ENCODE measurements around the gene CMPK2. TPM values are rescaled to one million over a fixed set of nuclear protein-coding genes. Genes with fewer than 3 reads are reported as not detected.

CMPK2 gene
- total RNA-seq, 1 experiment from 2014 or later, result 0.52 TPM

- intact Hi-C loops (cut with micrococcal nuclease; ENCODE audit: unreplicated experiment), result no loop called here
- H3K4me1 ChIP-seq, result no peaks in the 10 kb centered on the region
Measured at GRCh38 chr2:6827566-6828298, 38.0 kb downstream of the CMPK2 start.

DNA sequence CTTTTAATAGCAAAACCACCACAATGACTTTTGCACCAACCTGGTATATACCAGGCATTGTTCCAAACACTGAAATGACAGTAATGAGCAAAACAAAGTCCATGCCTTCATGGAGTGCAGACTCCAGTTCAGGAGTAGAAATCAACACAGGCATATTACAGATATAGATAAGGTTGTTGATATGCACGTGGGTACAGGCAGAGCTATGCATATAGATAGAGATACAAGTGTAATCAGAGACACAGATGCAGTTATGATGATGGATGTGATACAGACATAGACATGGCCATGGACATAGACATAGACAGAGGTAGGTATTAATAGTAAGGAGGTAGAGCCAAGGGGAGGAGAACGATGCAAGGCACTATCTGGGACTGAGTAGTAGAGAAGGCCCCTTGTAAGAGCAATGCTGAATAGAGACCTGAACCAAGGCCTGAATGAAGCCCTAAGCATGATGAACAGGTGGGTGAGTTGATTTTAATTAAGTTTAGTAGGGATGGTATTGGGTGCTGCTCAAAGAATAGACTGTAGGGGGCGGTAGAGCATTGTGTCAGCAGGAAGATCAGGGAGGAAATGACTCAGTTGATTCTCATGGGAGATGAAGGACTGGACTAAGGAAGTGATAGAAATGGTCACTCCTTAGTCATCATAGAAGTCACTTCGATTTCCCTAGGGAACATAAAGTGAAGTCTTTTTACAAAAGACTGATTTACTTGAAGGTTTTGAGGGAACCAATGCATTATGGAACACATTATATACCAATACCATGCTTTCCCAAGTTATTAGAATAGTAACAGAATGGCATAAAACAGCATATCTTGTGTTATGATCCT, 39.4 kb downstream of the CMPK2 start:
- Histone ChIP-seq H3K4me1 (no peaks in the 10 kb centered on the region), H3K36me3 (ENCODE audit: control insufficient read depth, insufficient read depth, low read length) (no peaks in the 10 kb centered on the region), H3K9me3 (no peaks in the 10 kb centered on the region; the same call in 1 of the 2 replicates), H3K4me3 (ENCODE audit: low read depth, low read length) (no peak overlapping the region), H3K27me3 (replicated peaks; ENCODE audit: control insufficient read depth, insufficient read depth, low read length) (no peaks in the 10 kb centered on the region)
- ChIA-PET POLR2A (no interaction called here), CTCF (no interaction called here)
- Mint-ChIP-seq H3K4me3 (ENCODE audit: unreplicated experiment) (no peak overlapping the region), H3K4me1 (ENCODE audit: low read depth, unreplicated experiment) (no peaks in the 10 kb centered on the region), H3K36me3 (ENCODE audit: insufficient read depth, unreplicated experiment) (no peaks in the 10 kb centered on the region), H3K27ac (ENCODE audit: unreplicated experiment) (no peak overlapping the region), H3K9me3 (ENCODE audit: unreplicated experiment) (peaks cover 29% of the 10 kb centered on the region), H3K27me3 (ENCODE audit: insufficient read depth, unreplicated experiment) (no peaks in the 10 kb centered on the region)
- peak; percentile 19 to 30 for TF ChIP-seq CTCF (IDR thresholded peaks at IDR 0.05; ENCODE audit: insufficient read depth in 1 of 2, low read depth in 1 of 2, low read length in 1 of 2, severe bottlenecking in 1 of 2, unreplicated experiment in 1 of 2)
- intact Hi-C loops (cut with micrococcal nuclease; ENCODE audit: unreplicated experiment), result loop anchor here (1.0 kb wide), 2 partner anchors 40 to 218 kb away; no protein-coding TSS in a partner anchor
- peak in 1 of 2 experiments; percentile 11 for DNase-seq
- no TSS peak for BruUV-seq (replicated peaks)

More at GRCh38 chr2:6827566-6828298, 38.0 kb downstream of the CMPK2 start:
- Mint-ChIP-seq H3K4me3 (ENCODE audit: unreplicated experiment) (no peak overlapping the region), H3K36me3 (ENCODE audit: insufficient read depth, unreplicated experiment) (no peaks in the 10 kb centered on the region), H3K27me3 (ENCODE audit: insufficient read depth, unreplicated experiment) (no peaks in the 10 kb centered on the region), H3K9me3 (ENCODE audit: unreplicated experiment) (peaks cover 36% of the 10 kb centered on the region), H3K27ac (ENCODE audit: unreplicated experiment) (no peak overlapping the region), H3K4me1 (ENCODE audit: low read depth, unreplicated experiment) (no peaks in the 10 kb centered on the region)
- CTCF ChIA-PET, result no interaction called here
- no TSS peak for BruUV-seq (replicated peaks)
- DNase-seq, result no peak
- Histone ChIP-seq H3K36me3 (ENCODE audit: control insufficient read depth, insufficient read depth, low read length) (no peaks in the 10 kb centered on the region), H3K4me3 (ENCODE audit: low read depth, low read length) (no peak overlapping the region), H3K27me3 (replicated peaks; ENCODE audit: control insufficient read depth, insufficient read depth, low read length) (no peaks in the 10 kb centered on the region), H3K9me3 (no peaks in the 10 kb centered on the region; the same call in 1 of the 2 replicates)
- TF ChIP-seq CTCF (IDR thresholded peaks at IDR 0.05; ENCODE audit: insufficient read depth in 1 of 2, low read depth in 1 of 2, low read length in 1 of 2, severe bottlenecking in 1 of 2, unreplicated experiment in 1 of 2), result no peak
- POLR2A ChIA-PET, result no interaction called here

GRCh38 chr2:6824962-6825361, 40.7 kb downstream of the CMPK2 start:
- H3K4me3 Mint-ChIP-seq (ENCODE audit: unreplicated experiment), result no peak overlapping the region
- H3K27ac Mint-ChIP-seq (ENCODE audit: unreplicated experiment), result no peak overlapping the region
- Histone ChIP-seq H3K4me1 (no peaks in the 10 kb centered on the region), H3K36me3 (ENCODE audit: control insufficient read depth, insufficient read depth, low read length) (no peaks in the 10 kb centered on the region), H3K9me3 (no peaks in the 10 kb centered on the region), H3K27me3 (replicated peaks; ENCODE audit: control insufficient read depth, insufficient read depth, low read length) (no peaks in the 10 kb centered on the region), H3K4me3 (ENCODE audit: low read depth, low read length) (no peak overlapping the region)
- TF ChIP-seq CTCF (IDR thresholded peaks at IDR 0.05; ENCODE audit: insufficient read depth in 1 of 2, low read depth in 1 of 2, low read length in 1 of 2, severe bottlenecking in 1 of 2, unreplicated experiment in 1 of 2), result no peak
- intact Hi-C loops (cut with micrococcal nuclease; ENCODE audit: unreplicated experiment), result no loop called here
- BruUV-seq (replicated peaks), result no TSS peak
- CTCF ChIA-PET, result no interaction called here
- no peaks in the 10 kb centered on the region for H3K4me1 Mint-ChIP-seq (ENCODE audit: low read depth, unreplicated experiment)
- peaks cover 15% of the 10 kb centered on the region for H3K9me3 Mint-ChIP-seq (ENCODE audit: unreplicated experiment)
- H3K36me3 Mint-ChIP-seq (ENCODE audit: insufficient read depth, unreplicated experiment), result no peaks in the 10 kb centered on the region
- POLR2A ChIA-PET, result no interaction called here
- H3K27me3 Mint-ChIP-seq (ENCODE audit: insufficient read depth, unreplicated experiment), result peaks cover 4% of the 10 kb centered on the region
- DNase-seq, result no peak

All from Caco-2 (cell line).